ENCODE measurements around the gene SCAPER. TPM values are rescaled to one million over a fixed set of nuclear protein-coding genes. Genes with fewer than 3 reads are reported as not detected.

SCAPER gene
- total RNA-seq, 2 experiments from 2014 or later, result 10.4 to 22.3 TPM

DNA sequence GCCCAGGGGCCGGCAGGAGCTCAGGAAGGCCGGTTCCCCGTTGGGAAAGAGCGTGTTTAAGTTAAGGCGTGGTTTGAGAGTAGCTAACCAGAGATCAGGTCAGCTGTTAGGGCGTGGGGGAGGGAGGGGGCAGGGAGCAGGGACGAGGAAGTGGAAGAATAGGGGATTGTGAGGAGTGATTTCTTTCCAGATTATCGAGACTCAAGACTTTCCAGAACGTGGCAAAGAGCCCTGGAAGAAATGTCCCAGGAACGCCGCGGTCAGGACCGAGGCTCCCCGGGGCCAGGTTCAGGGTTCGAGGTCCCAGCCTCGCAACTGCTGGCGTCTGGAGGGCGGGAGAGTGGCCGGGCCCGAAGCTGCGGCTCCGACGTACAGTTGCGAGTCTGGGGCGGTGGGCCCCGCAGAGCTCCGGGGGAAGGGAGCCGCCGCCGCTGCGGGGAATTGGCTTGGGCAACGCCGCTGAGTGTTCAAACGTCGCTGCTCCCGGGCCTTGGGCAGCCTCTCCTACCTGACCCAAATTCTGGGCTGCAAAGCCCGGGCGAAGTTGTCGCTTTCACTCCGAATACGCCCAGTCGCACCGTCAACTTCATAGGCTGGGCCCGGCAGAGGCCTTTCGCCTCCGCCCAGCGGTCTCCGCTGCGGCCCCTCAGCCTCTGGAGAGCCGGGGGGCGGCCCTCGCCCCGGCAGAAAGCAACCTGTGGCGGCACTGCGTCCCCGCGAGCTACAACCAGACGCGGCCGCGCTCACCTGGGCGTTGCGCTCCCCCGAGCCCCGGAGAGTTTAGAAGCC, 559.1 kb downstream of the SCAPER start:
- peaks cover 10% of the 10 kb centered on the region for H3K36me3 ChIP-seq (ENCODE audit: insufficient read depth, low read length)
- H4K20me1 ChIP-seq (ENCODE audit: insufficient read depth, low read length), result no peaks in the 10 kb centered on the region; the same call in 1 of the 2 replicates
- no peaks in the 10 kb centered on the region for H3K79me2 ChIP-seq (ENCODE audit: insufficient read depth, low read depth, low read length)
- ChIA-PET POLR2A (interaction anchor here (1.4 kb wide), 1 partner anchor 10 kb away, joined by 8 read pairs; the partner anchor contains the start of gene ISL2), CTCF (ENCODE audit: unreplicated experiment) (no interaction called here)
- H3K9me2 ChIP-seq (ENCODE audit: insufficient read depth, low read length), result no peaks in the 10 kb centered on the region
- DNase-seq (ENCODE audit: low spot score), result no peak
- no peak overlapping the region for H3K4me2 ChIP-seq (ENCODE audit: low read length)
- TF ChIP-seq EZH2phosphoT487 (IDR thresholded peaks at IDR 0.05; ENCODE audit: borderline replicate concordance, low read depth, low read length) (no peak), CTCF (conservative IDR thresholded peaks at IDR 0.05; ENCODE audit: low read length) (no peak)
- intact Hi-C loops (cut with micrococcal nuclease; ENCODE audit: unreplicated experiment), result no loop called here
- no peaks in the 10 kb centered on the region for H3K9me3 ChIP-seq (ENCODE audit: low read length)
- no peak overlapping the region for H3K4me3 ChIP-seq (ENCODE audit: low read depth, low read length, poor library complexity, severe bottlenecking)
- H2AFZ ChIP-seq (ENCODE audit: low read length), result no peak overlapping the region
- BruUV-seq (replicated peaks), result no TSS peak
- no peak overlapping the region for H3K27ac ChIP-seq (ENCODE audit: low read depth, low read length, poor library complexity, severe bottlenecking)
- no peaks in the 10 kb centered on the region for H3K4me1 ChIP-seq (ENCODE audit: insufficient read depth, low read length, poor library complexity, severe bottlenecking)

DNA sequence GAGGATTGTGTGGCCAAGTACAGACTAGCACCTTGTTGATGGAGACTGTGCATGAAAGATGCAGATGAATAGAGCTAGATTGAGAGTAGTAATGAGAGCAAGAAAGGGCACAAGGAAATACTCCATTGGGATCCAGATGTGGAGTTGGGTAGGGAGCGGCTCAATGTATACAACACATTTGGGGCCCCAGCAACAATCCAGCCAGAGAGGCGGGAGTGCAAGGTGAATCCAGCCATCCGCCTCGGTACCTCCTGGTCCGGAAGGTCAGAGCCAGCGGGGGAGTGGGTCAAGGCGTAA, 559.6 kb downstream of the SCAPER start:
- Histone ChIP-seq H3K4me2 (ENCODE audit: low read length) (no peak overlapping the region), H3K4me3 (ENCODE audit: low read depth, low read length, poor library complexity, severe bottlenecking) (no peak overlapping the region), H4K20me1 (ENCODE audit: insufficient read depth, low read length) (no peaks in the 10 kb centered on the region; the same call in 1 of the 2 replicates), H3K9me2 (ENCODE audit: insufficient read depth, low read length) (no peaks in the 10 kb centered on the region), H3K9me3 (ENCODE audit: low read length) (no peaks in the 10 kb centered on the region), H3K4me1 (ENCODE audit: insufficient read depth, low read length, poor library complexity, severe bottlenecking) (no peaks in the 10 kb centered on the region), H3K36me3 (ENCODE audit: insufficient read depth, low read length) (peaks cover 13% of the 10 kb centered on the region), H3K79me2 (ENCODE audit: insufficient read depth, low read depth, low read length) (no peaks in the 10 kb centered on the region), H2AFZ (ENCODE audit: low read length) (no peak overlapping the region), H3K27ac (ENCODE audit: low read depth, low read length, poor library complexity, severe bottlenecking) (no peak overlapping the region)
- no peak for DNase-seq (ENCODE audit: low spot score)
- intact Hi-C loops (cut with micrococcal nuclease; ENCODE audit: unreplicated experiment), result no loop called here
- ChIA-PET POLR2A (interaction anchor here (0.6 to 1.4 kb wide), 3 partner anchors 9 to 137 kb away, joined by 3 to 8 read pairs (median 3); partner anchors contain the start of gene ISL2), CTCF (ENCODE audit: unreplicated experiment) (no interaction called here)
- BruUV-seq (replicated peaks), result no TSS peak
- TF ChIP-seq EZH2phosphoT487 (IDR thresholded peaks at IDR 0.05; ENCODE audit: borderline replicate concordance, low read depth, low read length), result no peak
- no peak for TF ChIP-seq CTCF (conservative IDR thresholded peaks at IDR 0.05; ENCODE audit: low read length)

Data from OCI-LY7 (cell line).